Endodermal cell (in vitro differentiated cells): ENCODE results near the gene BAZ1A. TPM values are rescaled to one million over a fixed set of nuclear protein-coding genes. Genes with fewer than 3 reads are reported as not detected.
A peak's percentile ranks its signal among the peaks of the same experiment; 100 is the strongest.

Experiments used
- DNase-seq: peaks from one replicate; pipeline ENCODE4 v3.0.0-alpha.2; 2017
- H3K27ac ChIP-seq: 2 replicates; pipeline ENCODE4 v1.5.1; 2013; ENCODE audit warnings: mild to moderate bottlenecking, low read depth, low read length, moderate library complexity
- H3K27me3 ChIP-seq: 2 replicates; pipeline ENCODE4 v1.6.1; 2013; ENCODE audit warnings: mild to moderate bottlenecking, low read length, moderate library complexity; ENCODE audit not compliant: insufficient read depth, control insufficient read depth, poor library complexity, severe bottlenecking
- H3K36me3 ChIP-seq: 2 replicates; pipeline ENCODE4 v1.7.0; 2013; ENCODE audit warnings: mild to moderate bottlenecking, low read length, moderate library complexity; ENCODE audit not compliant: control insufficient read depth, insufficient read depth
- H3K4me1 ChIP-seq: one replicate; pipeline ENCODE4 v1.7.0; 2013; ENCODE audit warnings: low read length; ENCODE audit not compliant: control insufficient read depth, insufficient read depth
- H3K4me3 ChIP-seq: 2 replicates; pipeline ENCODE4 v1.5.1; 2013; ENCODE audit warnings: mild to moderate bottlenecking, low read length, moderate library complexity
- H3K9ac ChIP-seq: 2 replicates; pipeline ENCODE4 v1.6.1; 2013; ENCODE audit warnings: mild to moderate bottlenecking, low read length, moderate library complexity; ENCODE audit not compliant: poor library complexity, severe bottlenecking; ENCODE audit errors: extremely low read depth
- H3K9me3 ChIP-seq: 2 replicates; pipeline ENCODE4 v1.6.1; 2013; ENCODE audit warnings: mild to moderate bottlenecking, low read length, moderate library complexity; ENCODE audit not compliant: control insufficient read depth
- H3K27ac Mint-ChIP-seq: 2 replicates; pipeline ENCODE4 v1.8.0; 2020; ENCODE audit warnings: mixed read lengths
- H3K27me3 Mint-ChIP-seq: 2 replicates; pipeline ENCODE4 v1.8.0; 2021; ENCODE audit warnings: mild to moderate bottlenecking, mixed read lengths; ENCODE audit not compliant: insufficient read depth
- H3K36me3 Mint-ChIP-seq: 2 replicates; pipeline ENCODE4 v1.8.0; 2020; ENCODE audit warnings: low read depth, mixed read lengths
- H3K4me1 Mint-ChIP-seq: 2 replicates; pipeline ENCODE4 v1.8.0; 2020; ENCODE audit warnings: mixed read lengths
- H3K4me3 Mint-ChIP-seq: 2 replicates; pipeline ENCODE4 v1.8.0; 2020; ENCODE audit warnings: mild to moderate bottlenecking, moderate library complexity, mixed read lengths
- H3K9me3 Mint-ChIP-seq: 2 replicates; pipeline ENCODE4 v1.8.0; 2020; ENCODE audit warnings: mild to moderate bottlenecking, mixed read lengths
- CTCF ChIP-seq: fragments of 200-600 bp; sonication (generic); conservative IDR thresholded peaks from 2 replicates; pipeline ENCODE4 v1.5.0; 2021; ENCODE audit warnings: antibody characterized with exemption, mild to moderate bottlenecking
- WGBS, 2 experiments: methylation state at CpG; one replicate each; pipeline versions ENCODE4 v1.1.5 to v1.1.7; 2013; ENCODE audit warnings: missing lambda C conversion rate in 2 of 2, mixed read lengths in 1 of 2; ENCODE audit not compliant: insufficient coverage in 1 of 2, insufficient read length in 1 of 2; 5-methylcytosine and 5-hydroxymethylcytosine counted together
- total RNA-seq, 2 donors: library from RNA; stranded (reverse); fragmentation: NEBNext Ultra II Directional in 1 of 2; extraction: Animal tissue kit (Norgen Biotek cat#: 25700) in 1 of 2; gene quantifications; 2 replicates in 1 of 2; 3 replicates in 1 of 2; pipeline ENCODE4 v1.2.1, GENCODE V29; 2021

The BAZ1A gene
- total RNA-seq, 2 donors from 2014 or later, result 22.3 to 23.3 TPM

GRCh38 chr14:34714320-34715126 lies 160.6 kb downstream of the BAZ1A start, which contains the start of gene CFL2:
Gene CFL2, minus strand, starts transcription at chr14:34714593. Its CDS starts 53 bp downstream, at chr14:34714540.
- peak within 1 kb of the TSS; percentile 86 for H3K4me3 Mint-ChIP-seq
- H3K27ac Mint-ChIP-seq, result peak within 1 kb of the TSS; percentile 91
- H3K36me3 Mint-ChIP-seq, result peaks cover 5% of the 10 kb centered on the region
- H3K27ac ChIP-seq, result peak within 1 kb of the TSS; percentile 33
- peaks cover 9% of the 10 kb centered on the region for H3K27me3 ChIP-seq
- peaks cover 9% of the 10 kb centered on the region for H3K4me1 Mint-ChIP-seq
- peak within 1 kb of the TSS; percentile 65 for H3K9ac ChIP-seq
- no peaks in the 10 kb centered on the region for H3K9me3 ChIP-seq
- H3K36me3 ChIP-seq, result peaks cover 16% of the 10 kb centered on the region
- peak; percentile 94 for DNase-seq
- H3K9me3 Mint-ChIP-seq, result no peaks in the 10 kb centered on the region
- no peak for TF ChIP-seq CTCF
- peak within 1 kb of the TSS; percentile 89 for H3K4me3 ChIP-seq
- H3K4me1 ChIP-seq, result no peaks in the 10 kb centered on the region
- peaks cover 10% of the 10 kb centered on the region for H3K27me3 Mint-ChIP-seq
- WGBS, 2 experiments, result 1 to 2% methylated on average over 22 to 76 of the region's 76 CpGs

DNA sequence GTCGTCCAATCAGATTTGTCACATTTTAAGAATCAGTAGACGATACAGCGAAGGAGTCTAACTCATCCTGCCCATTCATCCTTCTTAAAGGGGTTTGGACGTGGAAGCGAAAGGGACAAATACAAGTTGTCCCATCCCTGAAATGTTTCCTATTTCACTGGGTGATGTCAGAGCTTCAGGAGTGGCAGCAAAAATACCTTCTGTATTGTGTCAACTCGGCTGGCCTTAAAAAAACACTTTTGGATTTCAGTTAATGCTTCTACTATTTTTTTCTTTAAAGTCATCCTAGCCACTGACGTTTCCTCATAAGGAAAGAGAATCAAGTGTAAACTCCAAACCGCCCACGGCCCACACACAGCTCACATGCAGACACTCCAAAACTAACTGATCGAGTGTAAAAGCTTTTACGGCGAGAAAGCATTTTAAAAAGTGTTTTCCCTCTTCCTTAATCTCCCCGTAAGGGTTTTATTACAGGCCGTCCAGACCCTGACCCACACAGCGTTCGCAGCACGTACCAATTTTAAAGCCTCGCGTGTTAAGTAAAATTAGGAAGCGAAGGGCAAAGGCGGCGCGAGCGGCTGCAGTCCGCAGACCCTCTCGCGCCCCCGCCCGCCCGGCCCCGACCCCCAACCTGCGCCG lies 161.4 kb downstream of the BAZ1A start:
- peaks cover 10% of the 10 kb centered on the region for H3K27me3 Mint-ChIP-seq
- Histone ChIP-seq H3K9ac (peak overlapping the region; percentile 65), H3K9me3 (no peaks in the 10 kb centered on the region), H3K27me3 (peaks cover 9% of the 10 kb centered on the region), H3K4me1 (no peaks in the 10 kb centered on the region), H3K4me3 (peak overlapping the region; percentile 89), H3K27ac (peak overlapping the region; percentile 33), H3K36me3 (peaks cover 16% of the 10 kb centered on the region)
- no peak for TF ChIP-seq CTCF
- 2 to 4% methylated on average over 15 to 26 of the region's 33 CpGs for WGBS, 2 experiments
- no peaks in the 10 kb centered on the region for H3K9me3 Mint-ChIP-seq
- DNase-seq, result no peak
- peak overlapping the region; percentile 91 for H3K27ac Mint-ChIP-seq
- H3K4me3 Mint-ChIP-seq, result peak overlapping the region; percentile 86
- H3K36me3 Mint-ChIP-seq, result peaks cover 5% of the 10 kb centered on the region
- H3K4me1 Mint-ChIP-seq, result peaks cover 9% of the 10 kb centered on the region

DNA sequence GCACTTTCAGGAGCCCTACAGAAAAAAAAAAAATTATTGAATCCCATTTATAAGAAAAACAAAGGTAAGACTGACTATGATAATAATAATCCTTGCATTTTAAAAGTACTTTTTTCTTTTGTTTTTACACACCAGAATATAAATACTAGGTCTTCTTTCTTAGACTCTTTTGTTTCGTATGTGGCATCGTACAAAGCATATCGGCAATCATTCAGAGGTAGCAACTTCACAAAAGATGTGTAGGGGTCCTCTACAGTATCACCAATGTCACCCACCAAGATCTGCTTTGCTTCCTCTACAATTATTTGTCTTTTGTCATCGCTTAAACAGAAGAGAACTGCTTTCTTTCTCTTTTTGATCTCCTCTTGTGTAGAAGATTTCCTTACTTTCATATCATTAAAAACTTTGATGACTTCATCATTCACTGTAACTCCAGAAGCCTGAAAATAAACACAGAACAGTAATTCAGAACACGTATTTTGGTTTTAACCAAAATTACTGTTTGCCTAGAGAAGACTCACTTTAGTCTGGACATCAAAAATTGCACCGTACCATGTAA lies 162.0 kb downstream of the BAZ1A start:
- no peak overlapping the region for H3K27ac ChIP-seq
- Mint-ChIP-seq H3K27ac (peak overlapping the region; percentile 91), H3K4me1 (peaks cover 9% of the 10 kb centered on the region), H3K9me3 (no peaks in the 10 kb centered on the region), H3K27me3 (peaks cover 10% of the 10 kb centered on the region), H3K4me3 (peak overlapping the region; percentile 86), H3K36me3 (peaks cover 5% of the 10 kb centered on the region)
- peaks cover 9% of the 10 kb centered on the region for H3K27me3 ChIP-seq
- peak overlapping the region; percentile 89 for H3K4me3 ChIP-seq
- WGBS, 2 experiments, result 81 to 83% methylated on average over 5 to 6 of the region's 6 CpGs
- H3K36me3 ChIP-seq, result peaks cover 16% of the 10 kb centered on the region
- no peaks in the 10 kb centered on the region for H3K4me1 ChIP-seq
- TF ChIP-seq CTCF, result no peak
- no peaks in the 10 kb centered on the region for H3K9me3 ChIP-seq
- no peak for DNase-seq
- peak overlapping the region; percentile 65 for H3K9ac ChIP-seq
